Thyroid gland (tissue), 4 donors: ENCODE data around the gene CST7. TPM values are rescaled to one million over a fixed set of nuclear protein-coding genes. Genes with fewer than 3 reads are reported as not detected.

ENCODE experiments used
- DNase-seq, 2 donors: peaks; one replicate each; pipeline ENCODE4 v3.0.0-alpha.2; 2019
- H3K27ac ChIP-seq, 3 donors: fragments of 200-600 bp; sonication (generic); 1 replicate in 2 of 3; 2 replicates in 1 of 3; pipeline ENCODE4 v1.5.1; 2016 to 2019; ENCODE audit warnings: mild to moderate bottlenecking in 1 of 3, moderate library complexity in 1 of 3
- H3K27me3 ChIP-seq: fragments of 200-600 bp; sonication (generic); one replicate; pipeline ENCODE4 v1.5.1; 2019
- H3K36me3 ChIP-seq, 2 donors: fragments of 200-600 bp; sonication (generic); one replicate each; pipeline ENCODE4 v1.5.1; 2016 to 2019
- H3K4me1 ChIP-seq, 2 donors: fragments of 200-600 bp; sonication (generic); one replicate each; pipeline ENCODE4 v1.5.1; 2017 to 2019
- H3K4me3 ChIP-seq, 3 donors: fragments of 200-600 bp; sonication (generic); replicated peaks in 1 of 3; 1 replicate in 2 of 3; 2 replicates in 1 of 3; pipeline ENCODE4 v1.5.1; 2016; ENCODE audit warnings: mild to moderate bottlenecking in 1 of 3
- H3K9me3 ChIP-seq: fragments of 200-600 bp; sonication (generic); one replicate; pipeline ENCODE4 v1.5.1; 2017
- POLR2A ChIP-seq, 2 donors: fragments of 450-650 bp; IDR thresholded peaks; one replicate each; pipeline ENCODE4 v1.6.1; 2017; ENCODE audit warnings: antibody characterized with exemption in 2 of 2, mild to moderate bottlenecking in 2 of 2, moderate library complexity in 1 of 2
- WGBS, 2 donors: methylation state at CpG; one replicate each; pipeline ENCODE4 v1.1.5; 2017; 5-methylcytosine and 5-hydroxymethylcytosine counted together
- intact Hi-C: fragments of 100-400 bp; cut with DNase I; formaldehyde crosslinking; loops from one replicate; pipeline ENCODE4 v1.15.1; 2023
- total RNA-seq, 4 donors: library from RNA; depleted of rRNA; stranded (reverse); fragments of >200 nt; gene quantifications; one replicate each; pipeline ENCODE4 v1.2.3, GENCODE V29; 2016
- TF ChIP-seq, protein P1 (sequence below), 6 experiments: fragments of 200-600 bp in 3 of 6; fragments of 450-650 bp in 3 of 6; sonication (generic) in 3 of 6; IDR thresholded peaks; one replicate each; pipeline ENCODE4 v1.5.1; 2016 to 2019; ENCODE audit warnings: antibody characterized with exemption in 6 of 6, mild to moderate bottlenecking in 2 of 6, inconsistent platforms in 1 of 6, moderate library complexity in 1 of 6

Gene CST7
- total RNA-seq, 4 donors from 2014 or later, result 1.3 to 3.6 (median 2.5) TPM

DNA sequence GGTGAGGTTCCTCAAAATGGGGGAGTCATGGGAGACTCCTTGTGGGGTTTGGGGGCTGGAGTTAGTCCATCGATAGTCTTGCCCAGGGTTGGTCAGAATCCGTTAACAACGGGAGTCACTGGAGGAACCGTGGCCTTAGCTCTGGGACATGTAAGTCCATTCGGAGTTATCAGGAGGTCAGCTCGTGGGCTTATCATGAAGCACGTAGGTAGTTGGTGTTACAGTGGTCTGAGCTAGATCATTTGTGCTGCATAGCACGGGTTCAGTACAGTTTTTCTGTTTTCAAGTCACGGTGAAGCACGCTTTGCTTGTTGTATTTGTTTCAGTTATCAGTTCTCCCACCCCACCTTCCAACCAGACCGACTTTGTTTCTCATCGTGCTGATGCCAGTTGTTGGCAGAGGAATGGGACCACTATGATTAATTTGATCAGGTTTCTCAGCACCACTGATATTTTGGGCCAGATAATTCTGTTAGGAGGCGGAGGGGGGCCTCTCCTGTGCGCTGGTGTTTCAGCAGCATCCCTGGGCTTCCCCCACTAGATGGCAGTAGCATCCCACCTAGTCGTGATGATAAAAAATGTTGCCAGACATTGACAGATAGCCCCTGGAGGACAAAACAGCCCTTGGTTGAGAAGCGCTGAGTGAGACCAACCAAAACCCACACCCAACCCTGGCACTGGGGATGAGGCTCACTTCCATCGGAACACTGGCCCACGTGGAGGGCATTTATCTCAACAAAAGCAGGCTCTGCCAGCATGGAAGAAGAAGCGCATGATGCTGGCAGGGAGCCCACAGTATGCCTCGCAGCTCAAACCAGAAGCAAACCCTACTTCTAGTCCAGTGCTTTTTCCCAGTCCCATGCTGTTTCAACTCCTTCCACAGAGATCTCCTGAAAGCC, 45.6 kb downstream of the CST7 start:
- peaks cover 45 to 62% of the 10 kb centered on the region in 2 donors for H3K4me1 ChIP-seq
- no peaks in the 10 kb centered on the region for H3K27me3 ChIP-seq
- H3K27ac ChIP-seq, result peak overlapping the region; percentile 29 to 88 (median 30)
- intact Hi-C loops, result loop anchor here (2.0 to 5.0 kb wide), 3 partner anchors 184 to 413 kb away; partner anchors contain the start of gene GINS1
- peak; percentile 80 to 85 for DNase-seq
- H3K36me3 ChIP-seq, result no peaks in the 10 kb centered on the region
- H3K4me3 ChIP-seq, result peak overlapping the region in 1 of 3 donors; percentile 2
- TF ChIP-seq POLR2A (IDR thresholded peaks at IDR 0.05), result no peak
- TF ChIP-seq, protein P1, sequence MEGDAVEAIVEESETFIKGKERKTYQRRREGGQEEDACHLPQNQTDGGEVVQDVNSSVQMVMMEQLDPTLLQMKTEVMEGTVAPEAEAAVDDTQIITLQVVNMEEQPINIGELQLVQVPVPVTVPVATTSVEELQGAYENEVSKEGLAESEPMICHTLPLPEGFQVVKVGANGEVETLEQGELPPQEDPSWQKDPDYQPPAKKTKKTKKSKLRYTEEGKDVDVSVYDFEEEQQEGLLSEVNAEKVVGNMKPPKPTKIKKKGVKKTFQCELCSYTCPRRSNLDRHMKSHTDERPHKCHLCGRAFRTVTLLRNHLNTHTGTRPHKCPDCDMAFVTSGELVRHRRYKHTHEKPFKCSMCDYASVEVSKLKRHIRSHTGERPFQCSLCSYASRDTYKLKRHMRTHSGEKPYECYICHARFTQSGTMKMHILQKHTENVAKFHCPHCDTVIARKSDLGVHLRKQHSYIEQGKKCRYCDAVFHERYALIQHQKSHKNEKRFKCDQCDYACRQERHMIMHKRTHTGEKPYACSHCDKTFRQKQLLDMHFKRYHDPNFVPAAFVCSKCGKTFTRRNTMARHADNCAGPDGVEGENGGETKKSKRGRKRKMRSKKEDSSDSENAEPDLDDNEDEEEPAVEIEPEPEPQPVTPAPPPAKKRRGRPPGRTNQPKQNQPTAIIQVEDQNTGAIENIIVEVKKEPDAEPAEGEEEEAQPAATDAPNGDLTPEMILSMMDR (IDR thresholded peaks at IDR 0.05), result peak; percentile 68 to 99 (median 94)
- 42% methylated on average over 19 of the region's 20 CpGs for WGBS, 2 donors
- no peaks in the 10 kb centered on the region for H3K9me3 ChIP-seq

DNA sequence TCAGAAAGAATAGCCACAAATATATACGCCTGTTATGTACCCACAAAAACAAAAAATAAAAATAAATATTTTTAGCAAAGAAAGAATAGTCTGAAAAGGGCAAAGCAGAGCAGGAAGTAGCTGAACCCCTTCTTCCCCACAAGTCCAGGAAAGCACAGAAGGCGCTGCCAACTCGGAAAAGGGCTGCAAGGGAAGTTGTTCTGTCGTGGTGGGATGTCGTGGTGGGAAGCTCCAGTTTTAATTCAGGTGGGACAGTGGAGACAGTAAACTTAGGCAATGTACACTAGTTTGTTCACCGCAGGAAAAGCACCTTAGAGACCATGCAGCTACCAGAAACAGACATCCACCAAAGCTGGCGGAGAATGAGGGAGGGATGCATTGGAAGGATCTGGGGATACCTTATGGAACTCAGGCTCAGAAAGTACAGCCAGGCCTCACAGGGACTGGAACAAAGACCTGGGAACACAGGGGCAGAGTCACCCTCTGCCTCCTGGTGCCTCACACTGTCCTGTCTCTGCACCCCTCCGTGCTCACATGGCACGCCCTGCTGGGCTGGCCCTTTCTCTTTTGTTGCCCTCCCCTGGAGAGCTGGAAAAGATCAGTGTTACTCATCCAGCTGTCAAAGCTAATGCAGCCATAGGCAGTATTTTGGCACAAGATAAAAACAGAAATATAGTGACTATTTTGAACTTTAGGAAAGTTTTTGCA, 46.8 kb downstream of the CST7 start:
- no peak for DNase-seq
- H3K4me3 ChIP-seq, result no peak overlapping the region
- H3K36me3 ChIP-seq, result no peaks in the 10 kb centered on the region
- TF ChIP-seq POLR2A (IDR thresholded peaks at IDR 0.05), result no peak
- TF ChIP-seq, protein P1 (IDR thresholded peaks at IDR 0.05), result no peak
- no peak overlapping the region for H3K27ac ChIP-seq
- intact Hi-C loops, result loop anchor here (2.0 to 5.0 kb wide), 3 partner anchors 69 to 411 kb away; partner anchors contain the start of gene GINS1
- WGBS, 2 donors, result 83 to 87% methylated on average over 9 of the region's 9 CpGs
- H3K4me1 ChIP-seq, result peaks cover 46 to 72% of the 10 kb centered on the region in 2 donors
- no peaks in the 10 kb centered on the region for H3K27me3 ChIP-seq
- H3K9me3 ChIP-seq, result no peaks in the 10 kb centered on the region

DNA sequence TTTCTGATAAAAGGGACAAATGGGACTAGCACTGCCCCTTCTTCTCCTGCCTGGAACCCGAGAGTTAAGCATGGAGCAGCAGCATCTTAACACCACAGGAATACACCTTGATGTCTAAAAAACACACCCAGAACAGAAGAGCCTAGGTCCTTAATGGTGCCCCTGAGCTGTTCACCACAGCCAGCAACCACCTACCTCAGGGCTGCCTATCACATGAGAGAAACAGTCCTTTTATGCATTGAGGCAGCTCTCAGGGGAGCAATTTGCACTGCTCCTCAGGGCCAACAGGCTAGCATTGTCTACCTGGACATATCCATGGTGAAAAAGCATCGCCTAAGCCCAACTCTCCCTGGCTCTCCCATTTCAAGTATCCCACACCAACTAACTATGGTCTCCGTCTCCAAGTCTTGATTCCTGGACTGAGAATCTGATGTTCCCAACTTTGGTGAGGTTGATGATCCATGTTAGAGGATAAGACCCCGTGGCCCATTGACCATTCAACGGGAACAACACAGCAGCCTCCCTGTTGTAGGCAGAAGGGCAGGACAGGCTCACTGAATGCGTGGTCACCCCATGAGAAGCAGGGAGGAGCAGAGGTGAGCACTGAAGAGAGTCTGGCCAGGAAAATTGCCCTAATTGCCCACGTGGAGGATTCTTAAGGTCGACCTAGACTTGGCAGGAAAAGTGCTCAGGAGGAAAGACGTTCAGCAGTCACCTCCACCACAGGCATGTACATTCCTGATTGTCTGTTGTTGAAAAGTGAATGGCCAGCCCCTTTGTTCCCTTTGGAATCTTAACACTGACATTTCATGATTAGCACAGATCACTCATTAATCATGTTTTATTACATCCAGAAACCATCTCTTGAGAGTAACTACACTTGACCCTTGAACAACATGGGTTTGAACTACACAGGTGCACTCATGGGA, 47.6 kb downstream of the CST7 start:
- Histone ChIP-seq H3K36me3 (no peaks in the 10 kb centered on the region), H3K4me1 (peaks cover 39 to 65% of the 10 kb centered on the region in 2 donors), H3K9me3 (no peaks in the 10 kb centered on the region), H3K27me3 (no peaks in the 10 kb centered on the region), H3K27ac (peak overlapping the region in 1 of 3 donors; percentile 21), H3K4me3 (no peak overlapping the region)
- intact Hi-C loops, result loop anchor here (2.0 to 5.0 kb wide), 2 partner anchors 68 to 411 kb away; partner anchors contain the start of gene GINS1
- 44 to 51% methylated on average over 9 of the region's 9 CpGs for WGBS, 2 donors
- TF ChIP-seq, protein P1 (IDR thresholded peaks at IDR 0.05), result no peak
- no peak for TF ChIP-seq POLR2A (IDR thresholded peaks at IDR 0.05)
- DNase-seq, result no peak

DNA sequence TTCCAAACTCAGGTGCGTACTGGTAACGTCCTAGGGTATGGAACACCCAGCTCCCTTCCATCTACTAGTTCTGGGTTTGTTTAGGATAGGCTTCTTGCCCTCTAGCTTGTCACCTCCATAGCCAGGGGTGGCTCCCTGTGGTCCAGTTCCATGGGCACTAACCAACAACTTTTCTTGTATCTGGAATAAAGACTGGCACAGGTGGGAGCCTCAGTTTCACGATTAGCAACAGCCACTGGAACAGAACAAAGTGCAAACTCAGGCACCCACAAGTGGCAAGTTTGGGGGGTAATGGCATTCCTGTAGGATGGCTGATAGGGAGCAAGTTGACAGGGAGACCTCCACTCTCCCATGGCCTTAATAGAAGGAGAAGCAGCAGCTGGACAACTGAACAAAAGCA, 49.1 kb downstream of the CST7 start:
- H3K4me3 ChIP-seq, result no peak overlapping the region
- no peaks in the 10 kb centered on the region for H3K36me3 ChIP-seq
- intact Hi-C loops, result loop anchor here (5.0 kb wide), 1 partner anchor 409 kb away; the partner anchor contains the start of gene GINS1
- 73 to 82% methylated on average over 3 of the region's 3 CpGs for WGBS, 2 donors
- H3K9me3 ChIP-seq, result no peaks in the 10 kb centered on the region
- no peaks in the 10 kb centered on the region for H3K27me3 ChIP-seq
- H3K4me1 ChIP-seq, result peaks cover 36 to 62% of the 10 kb centered on the region in 2 donors
- no peak for DNase-seq
- no peak for TF ChIP-seq POLR2A (IDR thresholded peaks at IDR 0.05)
- TF ChIP-seq, protein P1 (IDR thresholded peaks at IDR 0.05), result no peak
- H3K27ac ChIP-seq, result peak overlapping the region in 1 of 3 donors; percentile 39
